Gastrocnemius medialis (tissue), 4 donors: Measurements from ENCODE around the gene ADRA1B. TPM values are rescaled to one million over a fixed set of nuclear protein-coding genes. Genes with fewer than 3 reads are reported as not detected.

Source experiments
- ATAC-seq, 2 donors: fragments of 150-250 bp; one replicate each; pipeline ENCODE4 v1.9.1; 2016
- DNase-seq, 2 donors: peaks; one replicate each; pipeline ENCODE4 v3.0.0-alpha.2; 2019
- H3K27ac ChIP-seq, 4 donors: fragments of 200-600 bp; sonication (generic); 1 replicate in 1 of 4; 2 replicates in 3 of 4; pipeline ENCODE4 v1.5.1; 2016 to 2018; ENCODE audit warnings: mild to moderate bottlenecking in 2 of 4, moderate library complexity in 1 of 4
- H3K27me3 ChIP-seq, 3 donors: fragments of 200-600 bp; sonication (generic) in 2 of 3; 1 replicate in 1 of 3; 2 replicates in 2 of 3; pipeline versions ENCODE4 v1.5.1 to v1.6.0; 2016 to 2019; ENCODE audit warnings: mild to moderate bottlenecking in 1 of 3, moderate library complexity in 1 of 3
- H3K36me3 ChIP-seq, 2 donors: fragments of 200-600 bp; sonication (generic) in 1 of 2; one replicate each; pipeline ENCODE4 v1.5.1; 2017 to 2018
- H3K4me1 ChIP-seq, 2 donors: fragments of 200-600 bp; sonication (generic) in 1 of 2; one replicate each; pipeline ENCODE4 v1.5.1; 2016 to 2017; ENCODE audit warnings: mild to moderate bottlenecking in 2 of 2
- H3K4me3 ChIP-seq, 4 donors: fragments of 200-600 bp; sonication (generic) in 3 of 4; 1 replicate in 1 of 4; 2 replicates in 3 of 4; pipeline ENCODE4 v1.5.1; 2016 to 2019; ENCODE audit warnings: mild to moderate bottlenecking in 2 of 4
- H3K9me3 ChIP-seq, 3 donors: fragments of 200-600 bp; sonication (generic) in 2 of 3; 1 replicate in 1 of 3; 2 replicates in 2 of 3; pipeline ENCODE4 v1.5.1; 2016 to 2019
- CTCF ChIP-seq, 5 experiments: fragments of 450-650 bp in 3 of 5; fragments of 200-600 bp in 2 of 5; sonication (generic) in 2 of 5; IDR thresholded peaks in 4 of 5; conservative IDR thresholded peaks in 1 of 5; 1 replicate in 4 of 5; 2 replicates in 1 of 5; pipeline ENCODE4 v1.5.1; 2016 to 2019; ENCODE audit warnings: antibody characterized with exemption in 5 of 5, mild to moderate bottlenecking in 3 of 5, moderate library complexity in 3 of 5
- POLR2A ChIP-seq, 2 donors: fragments of 450-650 bp; IDR thresholded peaks; one replicate each; pipeline ENCODE4 v1.6.1; 2017; ENCODE audit warnings: antibody characterized with exemption in 2 of 2, mild to moderate bottlenecking in 2 of 2, moderate library complexity in 2 of 2
- in situ Hi-C, 4 donors: fragments of 200-750 bp; cut with MboI; loops; one replicate each; pipeline versions ENCODE4 v1.15.0 to v1.8.0; 2017; ENCODE audit warnings: low sequenced_read_pairs in 4 of 4
- intact Hi-C: fragments of 100-400 bp; cut with DNase I; formaldehyde crosslinking; loops from one replicate; pipeline ENCODE4 v1.15.1; 2023; ENCODE audit warnings: low total_unique reads
- total RNA-seq, 4 donors: library from RNA; depleted of rRNA; stranded (reverse); fragments of >200 nt; gene quantifications; one replicate each; pipeline versions ENCODE4 v1.1.0 to v1.2.3, GENCODE V29; 2016

Gene ADRA1B
- total RNA-seq, 4 donors from 2014 or later = 0.61 to 1.9 (median 0.94) TPM

DNA sequence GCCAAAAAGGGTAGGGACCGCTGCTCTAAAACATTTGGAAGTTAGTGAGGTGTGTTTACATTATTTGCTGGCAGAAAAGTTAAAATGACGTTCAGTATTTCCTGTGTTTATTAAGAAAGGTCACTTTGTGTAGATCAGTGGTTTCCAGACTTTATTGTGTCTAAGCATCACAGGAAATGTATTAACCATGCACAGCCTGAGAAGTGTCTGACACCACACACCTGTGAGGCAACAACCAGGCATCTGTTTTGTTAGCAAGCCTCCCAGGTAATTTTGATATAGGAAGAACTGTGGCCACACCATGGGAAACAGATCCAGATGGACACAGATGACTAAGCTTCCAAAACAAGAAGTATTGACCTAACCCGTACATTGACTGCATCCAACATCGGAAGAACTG lies 104.7 kb downstream of the ADRA1B start:
- Histone ChIP-seq H3K4me3 (no peak overlapping the region), H3K4me1 (peaks cover 6 to 13% of the 10 kb centered on the region in 2 donors), H3K9me3 (no peaks in the 10 kb centered on the region), H3K27ac (no peak overlapping the region), H3K36me3 (peaks cover 0 to 13% of the 10 kb centered on the region in 2 donors), H3K27me3 (no peaks in the 10 kb centered on the region)
- DNase-seq (no peak), ATAC-seq (no peak)
- intact Hi-C loops = loop anchor here (1.0 to 5.0 kb wide), 2 partner anchors 96 to 324 kb away; partner anchors contain the start of gene PWWP2A
- TF ChIP-seq CTCF (IDR thresholded peaks at IDR 0.05 in 4 of 5, conservative IDR thresholded peaks at IDR 0.05 in 1 of 5) = no peak
- no peak for TF ChIP-seq POLR2A (IDR thresholded peaks at IDR 0.05)
- in situ Hi-C loops = loop anchor here (5.0 to 10.0 kb wide), 4 partner anchors 94 to 374 kb away; partner anchors contain the start of gene PWWP2A (in 1 of the 4)

- peaks cover 6 to 13% of the 10 kb centered on the region in 2 donors for H3K4me1 ChIP-seq
- H3K9me3 ChIP-seq = no peaks in the 10 kb centered on the region
- in situ Hi-C loops (loop anchor here (5.0 to 10.0 kb wide), 4 partner anchors 93 to 373 kb away; partner anchors contain the start of gene PWWP2A (in 1 of the 4)), intact Hi-C loops (loop anchor here (1.0 to 5.0 kb wide), 2 partner anchors 95 to 323 kb away; partner anchors contain the start of gene PWWP2A)
- no peaks in the 10 kb centered on the region for H3K27me3 ChIP-seq
- peak; percentile 89 to 91 for ATAC-seq
- no peak for DNase-seq
- peaks cover 0 to 7% of the 10 kb centered on the region in 2 donors for H3K36me3 ChIP-seq
- H3K4me3 ChIP-seq = no peak overlapping the region
- TF ChIP-seq POLR2A (IDR thresholded peaks at IDR 0.05) = no peak
- peak; percentile 61 to 85 (median 77) for TF ChIP-seq CTCF (IDR thresholded peaks at IDR 0.05 in 4 of 5, conservative IDR thresholded peaks at IDR 0.05 in 1 of 5)
- no peak overlapping the region for H3K27ac ChIP-seq
These were observed 105.7 kb downstream of the ADRA1B start for GRCh38 chr5:160021831-160022446.

Other genes starting within 250 kb of the ADRA1B start
- 10 to 100 TPM; 39.9 to 67.9 (median 56.3) TPM for gene TTC1, start 92.7 kb downstream of the ADRA1B start, total RNA-seq
- 10 to 100 TPM in 2 of 4 donors, 1 to 10 TPM in 2; 5.4 to 13.3 (median 8.6) TPM for gene PWWP2A, start 203.0 kb downstream of the ADRA1B start, total RNA-seq